NOMO-1 (cell line): ENCODE measurements around the gene DHRS3.
"Not testable (repeated sequence)": the region's sequence is repeated elsewhere in the genome, so short reads cannot be mapped to it uniquely, and the experiment has no call there.

Experiments used
- DNase-seq, 2 experiments: peaks; one replicate each; lab custom pipeline; 2025; ENCODE audit not compliant: unreplicated experiment in 2 of 2; lab: John Stamatoyannopoulos, UW

The DHRS3 gene

DNA sequence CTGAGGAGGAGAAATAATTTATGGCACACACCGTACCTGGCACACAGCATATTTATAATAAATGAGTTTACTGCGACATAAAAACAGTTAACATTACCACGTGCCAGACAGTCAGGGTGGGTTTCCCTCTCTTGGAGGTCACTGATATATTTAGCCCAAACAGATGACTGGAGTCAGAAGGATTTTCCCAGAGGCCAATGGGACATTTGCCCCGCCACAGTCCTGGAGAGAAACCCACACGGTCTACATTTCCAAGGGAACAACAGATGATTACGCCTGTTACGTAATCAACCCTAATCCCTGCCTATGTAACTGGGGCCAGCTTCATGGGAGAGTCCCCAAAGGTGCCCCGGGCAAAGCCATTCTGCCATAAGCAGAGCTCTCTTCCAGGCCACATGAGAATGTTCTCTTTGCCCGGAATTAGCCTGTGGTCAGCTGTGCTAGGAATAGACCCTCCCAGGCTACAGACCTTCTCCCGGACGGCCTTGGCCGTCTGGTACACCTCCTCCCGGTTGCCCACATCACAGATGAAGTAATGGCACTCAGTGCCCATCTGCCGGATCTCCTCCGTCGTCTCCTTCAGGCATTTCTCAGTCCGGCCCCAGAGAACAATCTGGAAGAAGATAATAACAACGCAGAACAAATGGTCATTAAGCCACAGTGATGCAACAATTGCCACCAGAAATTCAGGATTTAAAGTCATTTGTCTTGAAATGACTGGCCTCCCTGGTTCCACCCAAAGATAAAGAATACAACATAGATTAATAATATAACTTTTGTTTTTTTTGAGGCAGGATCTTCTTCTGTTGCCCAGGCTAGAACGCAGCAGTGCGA lies 37.7 kb downstream of the DHRS3 start:
- no peak for DNase-seq

DNA sequence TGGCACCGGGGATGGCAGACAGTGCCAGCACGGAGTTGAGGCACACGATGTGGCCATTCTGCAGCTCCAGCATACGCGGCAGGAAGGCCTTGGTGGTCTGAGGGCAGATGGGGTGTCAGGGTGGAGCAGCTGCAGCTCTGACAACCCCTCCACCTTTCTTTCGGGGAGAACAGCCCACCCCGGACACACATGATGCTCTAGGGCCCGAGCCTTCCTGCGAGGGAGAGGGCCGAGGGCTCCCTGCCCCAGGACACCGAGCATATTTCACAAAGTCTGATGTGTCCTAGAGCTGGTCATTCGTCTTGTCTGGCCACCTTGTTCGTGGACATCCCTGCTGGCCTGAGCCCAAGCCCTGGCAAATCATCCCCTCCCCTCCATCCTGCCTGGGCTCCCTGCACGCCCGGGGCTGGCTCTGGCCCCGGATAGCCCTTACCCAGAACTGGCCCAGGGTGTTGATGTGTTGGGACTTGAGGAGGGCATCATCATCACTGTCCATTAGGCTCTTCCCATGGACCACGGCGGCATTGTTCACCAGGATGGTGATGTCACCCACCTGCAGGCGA lies 39.1 kb downstream of the DHRS3 start:
- DNase-seq = no peak

DNA sequence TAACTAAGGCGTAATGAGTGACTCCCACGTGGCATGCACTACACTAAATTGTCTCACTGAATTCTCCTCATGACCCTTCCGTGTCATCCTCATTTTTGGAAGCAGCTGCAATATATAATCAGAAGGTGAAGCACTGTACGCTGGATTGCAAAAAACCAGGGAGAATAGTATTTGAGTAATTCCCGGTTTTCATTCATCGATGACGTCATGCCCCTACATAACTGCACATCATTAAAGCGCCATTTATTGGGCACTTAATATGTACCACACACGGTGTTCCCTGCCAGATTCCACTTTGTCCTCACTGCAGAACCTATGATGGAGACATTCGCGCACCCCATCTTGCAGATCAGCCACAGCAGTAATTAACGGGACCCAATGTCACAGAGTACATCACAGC lies 41.0 kb downstream of the DHRS3 start:
- no peak for DNase-seq

DNA sequence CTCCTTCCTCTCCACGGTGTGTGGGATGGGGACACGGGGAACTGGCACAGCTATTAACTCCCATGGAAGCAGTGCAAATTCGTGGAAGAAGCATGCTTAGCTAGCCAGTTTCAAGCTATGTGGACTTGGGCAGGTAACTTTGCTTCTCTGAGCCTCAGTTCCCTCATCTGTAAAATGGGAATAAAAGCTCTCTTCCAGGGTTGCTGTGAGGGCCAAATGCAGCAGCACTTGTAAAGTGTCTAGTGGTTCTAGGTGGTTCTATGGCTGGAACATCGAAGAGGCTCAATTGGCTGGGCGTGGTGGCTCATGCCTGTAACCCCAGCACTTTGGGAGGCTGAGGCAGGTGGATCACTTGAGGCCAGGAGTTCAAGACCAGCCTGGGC lies 43.3 kb downstream of the DHRS3 start:
- DNase-seq = no peak

DNA sequence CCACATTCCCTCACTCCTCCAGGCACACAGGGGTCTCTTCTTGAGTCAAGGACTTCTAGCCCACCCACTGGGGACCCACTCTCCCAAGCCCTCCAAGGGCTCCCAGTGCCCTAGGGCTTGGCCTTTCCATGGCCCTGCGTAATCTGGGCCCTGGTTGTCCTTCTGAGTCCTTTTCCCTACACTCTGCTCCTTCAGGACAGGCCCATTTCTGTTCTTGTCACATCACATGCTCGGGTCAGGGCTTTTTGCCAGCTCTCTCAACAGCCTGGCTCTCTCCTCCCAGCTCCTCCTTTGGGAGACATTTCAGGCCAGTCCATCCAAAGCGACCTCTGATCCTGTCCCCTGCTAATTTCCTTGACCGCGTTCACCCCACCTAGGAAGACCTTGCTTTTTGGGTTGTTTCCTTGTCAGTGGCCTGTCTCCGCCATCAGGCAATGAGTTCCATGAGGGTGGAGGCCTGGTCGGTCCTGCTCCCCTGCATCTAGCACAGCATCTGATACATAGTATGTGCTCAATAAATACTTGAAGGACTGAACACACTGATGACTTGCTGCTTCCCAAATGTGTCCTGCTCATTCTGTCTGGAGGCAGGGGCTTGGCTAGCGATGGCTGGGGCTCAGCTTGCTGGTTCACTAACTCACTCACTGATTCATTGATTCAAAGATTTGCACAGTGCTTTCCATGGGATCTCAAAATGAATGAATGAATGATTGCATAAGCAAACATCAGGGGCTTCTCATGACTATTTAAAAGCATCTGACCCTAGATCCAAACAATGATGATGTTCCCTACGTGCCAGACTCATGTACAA lies 44.8 kb downstream of the DHRS3 start:
- no peak for DNase-seq

DNA sequence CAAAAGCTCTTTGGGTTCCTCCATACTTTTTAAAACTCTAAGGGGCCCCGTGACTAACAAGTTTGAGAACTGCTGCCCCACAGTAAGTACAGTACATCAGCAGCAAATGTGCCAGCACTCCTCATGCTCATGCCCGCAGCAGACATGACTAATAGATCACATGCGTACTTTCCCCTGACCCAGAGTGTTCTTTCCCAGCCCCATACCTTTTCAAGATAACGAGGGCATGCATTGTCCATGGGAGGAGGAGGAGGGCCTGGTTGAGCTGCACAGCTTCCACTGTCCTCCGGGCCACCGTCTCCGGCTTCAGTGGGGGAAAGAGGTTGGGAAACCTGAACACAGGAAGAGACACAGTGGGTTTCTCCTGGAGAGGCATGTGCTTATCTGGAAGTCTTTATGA lies 45.5 kb downstream of the DHRS3 start:
- DNase-seq = no peak

DNA sequence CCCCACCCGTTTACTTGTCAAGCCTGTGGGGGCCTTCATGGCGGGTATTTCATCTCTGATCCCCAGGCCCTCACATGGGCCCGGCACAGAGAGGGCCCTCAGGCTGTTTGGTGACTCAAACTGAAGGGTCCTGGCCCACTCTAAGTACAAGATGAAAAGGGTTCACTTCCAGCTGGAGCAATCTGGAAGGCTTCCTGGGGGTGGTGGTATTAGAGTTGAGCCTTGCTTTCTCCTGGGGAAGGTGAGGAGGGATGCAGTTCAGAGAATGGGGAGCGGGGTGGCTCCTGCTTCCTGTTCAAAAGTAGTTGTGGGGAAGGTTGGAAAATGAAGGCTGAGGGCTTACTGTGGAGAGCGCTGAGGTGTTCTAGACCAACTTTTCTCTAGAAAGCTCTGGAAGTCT lies 47.7 kb downstream of the DHRS3 start:
- DNase-seq = no peak

DNA sequence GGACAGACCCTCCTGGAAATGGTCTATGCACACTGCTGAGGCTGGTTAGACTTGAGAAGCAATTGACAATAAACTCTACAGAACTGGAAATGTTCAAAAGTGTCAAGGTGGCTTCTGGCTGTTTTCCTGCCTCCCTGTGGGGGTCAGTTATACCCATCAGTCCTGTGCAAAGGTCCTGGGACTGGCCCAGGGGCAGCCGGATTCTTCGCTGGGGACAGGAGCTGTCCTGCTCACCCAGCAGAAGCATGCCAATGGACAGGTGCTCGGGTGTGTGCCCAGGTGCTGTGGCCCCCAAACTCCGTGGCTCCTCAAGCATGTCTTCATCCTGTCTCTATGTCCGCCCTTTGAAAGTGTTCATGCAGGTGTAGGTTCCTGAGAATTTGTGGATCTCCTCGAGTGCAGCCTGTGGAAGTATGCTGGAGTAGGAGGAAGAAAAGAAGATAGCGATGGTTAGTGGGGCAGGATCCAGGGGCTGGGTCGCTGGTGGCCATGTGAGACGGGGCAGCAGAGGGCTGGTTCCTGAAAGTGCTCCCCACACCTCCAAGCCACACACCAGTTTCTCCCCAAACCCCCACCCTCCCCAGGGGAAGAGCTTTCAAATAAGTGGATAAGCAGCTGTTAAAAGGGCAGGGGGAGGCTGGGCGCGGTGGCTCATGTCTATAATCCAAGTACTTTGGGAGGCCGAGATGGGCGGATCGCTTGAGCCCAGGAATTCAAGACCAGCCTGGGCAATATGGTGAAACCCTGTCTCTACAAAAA lies 49.8 kb downstream of the DHRS3 start:
- DNase-seq = no peak

DNA sequence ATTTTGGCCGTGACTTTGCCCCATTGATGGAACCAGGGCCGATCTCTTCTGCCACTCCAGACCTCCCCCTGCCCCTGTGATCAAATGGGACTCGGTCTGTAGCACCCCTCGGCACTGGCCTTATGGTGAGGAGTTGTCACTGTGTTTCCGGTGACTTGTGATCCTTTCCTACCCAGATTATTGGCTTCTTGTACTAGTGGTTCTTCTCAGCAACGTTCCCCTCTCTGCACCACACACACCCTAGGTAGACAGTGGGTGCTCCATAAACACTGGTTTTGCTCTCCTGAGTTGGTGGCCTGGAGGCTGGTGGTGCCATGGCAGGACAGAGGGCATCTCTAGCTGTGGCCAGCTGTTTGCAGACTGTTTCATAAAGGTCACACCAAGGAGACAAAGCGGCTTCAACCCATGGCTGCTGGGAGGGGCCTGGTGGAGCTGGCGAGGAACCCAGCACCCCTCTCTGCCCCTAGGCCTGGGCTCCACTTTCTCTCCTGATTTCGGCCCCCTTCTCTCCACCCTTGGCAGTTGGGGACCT lies 50.7 kb downstream of the DHRS3 start:
- no peak for DNase-seq

DNA sequence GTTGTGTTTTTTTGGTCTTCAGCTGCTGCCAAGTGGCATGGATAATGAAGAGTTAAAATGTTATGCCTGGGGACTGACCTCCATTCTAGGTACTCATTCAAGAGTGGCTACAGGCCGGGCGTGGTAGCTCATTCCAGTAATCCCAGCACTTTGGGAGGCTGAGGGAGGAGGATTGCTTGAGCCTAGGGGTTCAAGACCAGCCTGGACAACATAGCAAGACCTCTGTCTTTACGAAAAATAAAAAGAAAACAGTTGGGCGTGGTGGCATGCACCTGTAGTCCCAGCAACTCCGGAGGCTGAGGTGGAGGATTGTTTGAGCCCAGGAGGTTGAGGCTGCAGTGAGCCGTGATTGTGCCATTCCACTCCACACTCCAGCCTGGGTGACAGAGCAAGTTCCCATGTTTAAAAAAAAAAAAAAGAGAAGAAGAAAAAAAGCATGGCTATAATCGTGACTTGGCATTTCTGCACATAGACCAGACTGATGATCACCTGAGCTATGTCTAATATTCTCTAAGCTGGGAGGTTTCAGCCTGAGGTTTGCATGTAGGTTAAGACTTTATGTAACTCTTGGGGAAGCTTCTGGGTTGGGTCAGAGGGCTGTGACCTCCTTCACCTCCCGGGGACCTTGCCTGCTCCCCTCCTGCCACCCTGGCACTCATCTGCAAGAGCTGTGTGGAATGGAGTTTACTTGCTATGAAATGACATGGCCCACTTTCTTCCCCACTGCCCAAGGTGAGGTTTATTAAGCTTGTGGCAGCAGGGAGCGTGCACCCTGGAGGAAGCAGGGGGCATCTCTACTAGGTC lies 51.3 kb downstream of the DHRS3 start:
- no peak for DNase-seq

DNA sequence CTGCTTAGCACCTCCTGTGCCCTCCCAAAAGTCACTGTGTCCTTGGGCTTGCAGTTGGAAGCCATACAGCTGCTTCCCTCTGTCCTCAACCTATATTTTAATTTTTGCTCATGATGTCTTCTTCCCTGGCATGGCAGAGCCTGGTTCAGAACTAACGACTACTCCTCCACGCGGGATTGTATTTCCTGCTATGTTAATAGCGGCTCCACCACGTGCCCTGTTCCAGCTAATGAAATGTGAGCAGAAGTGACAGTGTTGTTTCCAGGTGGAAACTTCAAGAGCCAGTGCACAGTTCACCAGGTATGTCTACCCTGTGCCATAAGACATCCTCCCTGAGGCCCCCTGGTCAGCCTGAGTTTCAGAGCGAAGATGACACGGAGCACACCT lies 52.1 kb downstream of the DHRS3 start:
- DNase-seq = no peak

DNA sequence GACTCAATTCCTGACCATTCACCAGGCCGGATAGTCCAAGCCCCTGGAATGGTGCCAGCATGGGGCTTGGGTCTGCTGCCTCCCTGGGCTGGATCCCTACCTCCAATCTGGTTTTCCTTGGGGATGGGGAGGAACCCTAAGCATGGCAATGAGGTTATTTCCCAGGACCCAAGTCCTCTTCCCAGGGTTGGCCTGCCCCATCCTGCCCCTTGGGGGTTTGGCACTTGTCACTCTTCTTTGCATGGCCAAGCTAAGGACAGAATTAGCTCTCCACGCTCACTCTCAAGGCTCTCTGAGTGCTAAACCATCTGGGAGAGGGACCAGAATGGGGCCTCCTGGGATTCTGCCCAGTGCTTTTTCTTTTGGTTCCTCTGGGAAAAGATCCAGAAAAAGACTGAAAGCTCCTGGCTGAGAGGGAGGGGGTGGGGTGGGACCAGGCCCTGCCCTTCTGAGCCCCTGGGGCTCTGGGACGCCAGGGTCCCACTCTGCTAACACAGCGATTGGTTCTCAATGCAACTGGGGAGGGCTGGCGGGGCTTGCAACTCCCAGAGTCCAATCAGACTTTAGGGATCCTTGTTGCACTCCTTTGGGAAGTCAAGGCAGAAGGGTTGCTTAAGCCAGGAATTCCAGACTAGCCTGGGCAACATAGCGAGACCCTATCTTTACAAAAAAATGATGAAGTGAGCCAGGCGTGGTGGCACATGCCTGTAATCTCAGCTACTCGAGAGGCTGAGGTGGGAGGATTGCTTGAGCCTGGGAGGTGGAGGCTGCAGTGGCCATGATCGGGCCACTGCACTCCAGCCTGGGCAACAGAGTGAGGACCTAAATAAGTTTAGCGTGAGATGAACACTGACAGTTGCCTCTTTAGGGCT lies 52.7 kb downstream of the DHRS3 start:
- DNase-seq = no peak

DNA sequence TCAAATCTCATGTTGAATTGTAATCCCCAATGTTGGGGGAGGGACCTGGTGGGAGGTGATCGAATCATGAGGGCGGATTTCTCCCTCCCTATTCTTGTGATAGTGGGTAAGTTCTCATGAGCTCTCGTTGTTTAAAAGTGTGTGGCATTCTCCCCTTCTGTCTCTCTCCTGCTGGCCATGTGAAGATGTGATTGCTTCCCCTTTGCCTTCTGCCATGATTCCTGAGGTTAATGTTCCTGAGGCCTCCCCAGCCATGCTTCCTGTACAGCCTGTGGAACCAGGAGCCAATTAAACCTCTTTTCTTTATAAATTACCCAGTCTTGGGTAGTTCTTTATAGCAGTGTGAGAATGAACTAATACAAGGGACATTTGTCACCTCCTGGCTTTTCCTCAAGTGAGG lies 53.8 kb downstream of the DHRS3 start:
- not testable (repeated sequence) for DNase-seq

DNA sequence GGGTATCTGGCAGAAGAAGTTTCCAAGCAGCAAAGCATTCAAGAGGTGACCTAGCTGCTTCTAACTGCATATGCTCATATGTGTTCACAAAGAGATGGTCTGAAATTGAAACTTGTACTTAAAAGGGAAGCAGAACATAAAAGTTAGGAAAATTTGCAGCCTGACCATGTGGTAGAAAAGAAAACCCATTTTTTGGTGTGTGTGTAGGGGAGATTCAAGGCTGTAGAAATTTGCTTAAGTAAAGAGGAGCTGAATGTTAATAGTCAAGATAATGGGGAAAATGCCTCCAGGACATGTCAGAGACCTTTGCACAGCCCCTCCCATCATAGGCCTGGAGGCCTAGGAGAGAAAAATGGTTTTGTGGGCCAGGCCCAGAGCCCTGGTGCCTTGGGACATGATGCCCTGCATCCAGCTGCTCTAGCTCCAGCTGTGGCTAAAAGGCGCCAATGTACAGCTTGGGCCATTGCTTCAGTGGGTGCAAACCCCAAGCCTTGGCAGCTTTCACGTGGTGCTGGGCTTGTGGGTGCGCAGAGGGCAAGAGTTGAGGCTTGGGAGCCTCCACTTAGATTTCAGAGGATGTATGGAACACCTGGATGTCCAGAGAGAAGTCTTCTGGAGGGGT lies 54.9 kb downstream of the DHRS3 start:
- DNase-seq = no peak

DNA sequence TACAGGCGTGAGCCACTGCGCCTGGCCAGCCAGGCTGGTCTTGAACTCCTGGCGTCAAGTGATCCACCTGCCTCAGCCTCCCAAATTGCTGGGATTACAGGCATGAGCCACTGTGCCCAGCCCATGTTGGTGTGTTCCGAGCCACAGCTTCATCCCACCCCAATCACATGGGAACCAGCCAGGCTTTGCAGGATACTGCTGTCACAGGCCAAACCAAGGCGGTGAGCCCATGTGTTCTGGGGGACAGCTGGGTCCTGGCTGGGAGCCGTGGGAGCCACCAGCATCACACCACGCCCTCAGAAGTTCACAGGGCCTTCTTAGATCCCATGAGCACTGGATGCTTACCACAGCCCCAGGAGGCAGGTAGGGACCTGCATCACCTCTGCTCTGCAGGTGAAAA lies 56.9 kb downstream of the DHRS3 start:
- DNase-seq = no peak

DNA sequence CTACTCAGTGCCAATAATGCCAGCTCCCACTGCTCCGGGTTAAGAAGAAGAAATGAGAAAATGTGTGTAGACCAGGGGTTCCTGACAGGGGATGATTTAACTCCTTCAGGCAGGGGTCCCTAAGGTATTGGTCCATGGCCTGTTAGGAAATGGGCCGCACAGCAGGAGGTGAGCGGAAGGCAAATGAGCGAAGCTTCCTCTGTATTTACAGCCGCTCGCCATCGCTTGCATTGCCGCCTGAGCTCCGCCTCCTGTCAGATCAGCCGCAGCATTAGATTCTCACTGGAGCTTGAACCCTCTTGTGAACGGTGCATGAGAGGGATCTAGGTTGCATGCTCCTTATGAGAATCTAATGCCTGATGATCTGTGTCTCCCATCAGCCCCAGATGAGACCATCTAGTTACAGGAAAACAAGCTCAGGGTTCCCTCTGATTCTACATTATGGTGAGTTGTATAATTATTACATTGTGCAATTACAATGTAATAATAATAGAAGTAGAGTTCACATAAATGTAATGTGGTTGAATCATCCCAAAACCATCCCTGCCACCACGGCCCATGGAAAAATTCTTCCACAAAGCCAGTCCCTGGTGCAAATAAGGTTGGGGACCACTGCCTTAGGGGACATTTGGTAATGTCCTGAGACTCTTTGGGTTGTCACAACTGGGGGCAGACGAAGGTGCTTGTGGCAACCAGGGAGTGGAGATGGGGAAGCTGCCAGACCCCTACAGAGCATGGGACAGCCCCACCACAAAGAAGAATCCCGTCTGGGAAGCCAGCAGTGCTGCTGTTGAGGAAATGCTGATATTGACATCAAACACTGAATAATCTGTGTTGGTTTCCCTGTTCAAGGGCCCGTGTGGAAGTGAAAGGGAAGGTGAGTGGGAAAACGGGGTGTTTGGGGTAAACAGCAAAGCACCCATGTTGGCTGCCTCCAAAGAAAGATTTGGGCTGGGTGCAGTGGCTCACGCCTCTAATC lies 60.8 kb downstream of the DHRS3 start:
- no peak for DNase-seq

DNA sequence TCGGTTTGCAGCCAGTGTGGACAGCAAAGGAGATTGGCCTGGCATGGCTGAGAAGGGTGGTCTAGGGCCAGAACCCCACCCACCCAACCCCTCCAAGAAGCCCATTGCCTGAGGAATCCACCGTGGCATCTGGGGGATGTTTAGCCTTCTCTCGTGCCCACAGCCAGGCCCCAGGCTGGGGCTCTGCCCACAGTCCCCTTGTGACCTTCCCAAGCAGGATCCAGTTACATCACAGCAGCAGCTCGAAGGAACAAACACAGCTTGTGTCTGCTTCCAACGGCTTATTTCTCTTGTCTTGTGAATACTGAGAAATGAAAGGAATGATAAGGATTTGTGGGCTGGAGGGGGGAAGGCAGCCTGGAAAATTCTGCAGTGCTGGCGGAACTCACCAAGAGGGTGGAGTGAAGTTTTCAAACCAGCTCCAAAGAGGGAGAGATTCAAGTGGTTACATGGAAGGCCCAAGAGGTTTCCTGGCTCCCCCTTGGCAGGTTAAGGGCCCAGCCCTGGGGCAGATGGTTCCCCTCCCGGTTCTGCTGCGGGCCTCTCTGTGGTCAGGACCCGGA lies 61.6 kb downstream of the DHRS3 start:
- no peak for DNase-seq
